Central memory CD8-positive, alpha-beta T cell (primary cell): ENCODE data around the gene EEF1AKMT4.

Experiments used
- ATAC-seq: fragments of 150-1000 bp; cut with Tn5 transposase; replicated peaks from 2 replicates; pipeline ENCODE4 v1.10.0; 2022; ENCODE audit warnings: mild to moderate bottlenecking, moderate FRiP score, moderate number of reproducible peaks; ENCODE audit not compliant: poor library complexity, severe bottlenecking; ENCODE audit errors: extremely low read depth
- DNase-seq, 2 donors: peaks; one replicate each; pipeline ENCODE4 v3.0.0; 2021; ENCODE audit warnings: low spot score in 2 of 2
- H3K27ac Mint-ChIP-seq: one replicate; pipeline ENCODE4 v1.8.0; 2022; ENCODE audit warnings: low read depth, mild to moderate bottlenecking, moderate library complexity, mixed read lengths
- H3K27me3 Mint-ChIP-seq: one replicate; pipeline ENCODE4 v1.8.0; 2022; ENCODE audit warnings: mixed read lengths
- H3K36me3 Mint-ChIP-seq: one replicate; pipeline ENCODE4 v1.8.0; 2022; ENCODE audit warnings: mild to moderate bottlenecking, moderate library complexity, mixed read lengths; ENCODE audit not compliant: insufficient read depth
- H3K4me1 Mint-ChIP-seq: one replicate; pipeline ENCODE4 v1.8.0; 2022; ENCODE audit warnings: mixed read lengths
- H3K4me3 Mint-ChIP-seq: one replicate; pipeline ENCODE4 v1.8.0; 2022; ENCODE audit warnings: mild to moderate bottlenecking, moderate library complexity, mixed read lengths
- H3K9me3 Mint-ChIP-seq: one replicate; pipeline ENCODE4 v1.8.0; 2022; ENCODE audit warnings: mixed read lengths

Gene EEF1AKMT4

DNA sequence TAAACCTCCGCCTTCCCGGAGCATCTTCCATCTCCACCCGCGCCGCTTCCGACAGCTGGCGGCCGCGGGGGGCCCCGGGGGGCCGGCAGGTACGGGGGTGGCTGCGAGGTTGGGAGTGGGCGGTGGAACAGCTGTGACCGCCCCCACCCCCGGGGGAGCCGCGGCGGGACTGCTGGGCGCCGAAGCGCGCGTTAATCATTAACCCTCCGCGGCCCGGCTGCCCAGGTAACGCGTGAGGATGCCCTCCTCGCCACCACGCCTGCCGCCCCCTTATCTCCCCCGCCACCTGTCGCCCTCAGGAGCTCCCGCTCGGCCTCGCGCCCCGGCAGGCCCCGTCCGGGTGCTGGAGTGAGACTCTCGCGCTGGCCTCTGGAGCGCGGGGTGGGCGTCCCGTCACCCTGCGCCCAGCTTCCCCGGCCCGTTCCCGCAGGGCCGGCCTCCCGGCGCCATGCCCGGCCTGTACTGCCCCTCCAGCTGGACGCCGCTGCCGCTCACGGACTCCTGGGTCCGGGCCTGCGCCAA lies 19.3 kb upstream of the EEF1AKMT4 start:
- Mint-ChIP-seq H3K4me3 (peak overlapping the region; percentile 77), H3K4me1 (peaks cover 16% of the 10 kb centered on the region), H3K27me3 (peaks cover 64% of the 10 kb centered on the region), H3K9me3 (no peaks in the 10 kb centered on the region), H3K27ac (no peak overlapping the region), H3K36me3 (no peaks in the 10 kb centered on the region)
- DNase-seq: no peak
- no peak for ATAC-seq

DNA sequence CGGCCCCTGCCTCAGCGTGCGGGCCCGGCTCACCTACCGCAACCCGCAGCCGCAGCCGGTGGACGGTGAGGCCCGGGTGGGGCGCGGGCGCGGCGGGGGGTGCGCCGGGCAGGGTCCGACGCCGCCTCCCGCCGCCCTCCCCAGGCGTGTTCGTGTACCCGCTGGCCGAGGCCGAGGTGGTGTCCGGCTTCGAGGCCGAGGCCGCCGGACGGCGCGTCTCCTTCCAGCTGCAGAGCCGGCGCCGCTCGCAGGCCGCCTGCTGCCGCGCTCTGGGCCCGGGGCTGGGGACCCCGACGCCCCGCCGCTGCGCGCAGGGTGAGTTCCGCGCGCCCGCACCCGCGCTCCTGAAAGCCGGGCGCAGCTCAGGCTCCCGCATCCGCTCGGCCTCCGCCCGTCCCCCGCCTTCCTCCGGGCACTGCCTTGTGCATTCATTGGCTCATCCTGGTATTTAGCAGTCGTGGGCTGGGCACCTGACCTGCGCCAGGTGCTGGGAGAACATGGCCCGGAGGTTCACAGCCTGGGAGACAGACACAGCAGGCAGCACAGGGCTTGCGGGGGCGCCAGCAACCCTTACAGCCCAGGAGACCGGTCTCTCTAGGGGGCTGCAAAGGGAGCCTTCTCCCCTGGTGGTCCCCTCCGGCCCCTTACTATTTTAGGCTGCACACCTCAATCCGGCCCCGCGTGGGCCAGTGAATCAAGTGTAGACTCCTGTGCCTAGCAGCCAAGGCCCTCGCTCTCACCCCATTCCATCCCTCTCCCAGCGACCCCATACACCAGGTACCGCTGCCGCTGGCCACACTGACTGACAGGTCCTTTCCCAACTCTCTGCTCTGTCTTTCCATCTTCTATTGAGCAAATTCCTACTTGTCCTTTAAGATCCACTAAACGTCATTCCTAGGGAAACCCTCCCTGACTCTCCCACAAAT lies 18.6 kb upstream of the EEF1AKMT4 start:
- H3K9me3 Mint-ChIP-seq: no peaks in the 10 kb centered on the region
- H3K4me1 Mint-ChIP-seq: peaks cover 16% of the 10 kb centered on the region
- peak overlapping the region; percentile 77 for H3K4me3 Mint-ChIP-seq
- no peak overlapping the region for H3K27ac Mint-ChIP-seq
- no peaks in the 10 kb centered on the region for H3K36me3 Mint-ChIP-seq
- peaks cover 57% of the 10 kb centered on the region for H3K27me3 Mint-ChIP-seq
- DNase-seq: no peak
- no peak for ATAC-seq

DNA sequence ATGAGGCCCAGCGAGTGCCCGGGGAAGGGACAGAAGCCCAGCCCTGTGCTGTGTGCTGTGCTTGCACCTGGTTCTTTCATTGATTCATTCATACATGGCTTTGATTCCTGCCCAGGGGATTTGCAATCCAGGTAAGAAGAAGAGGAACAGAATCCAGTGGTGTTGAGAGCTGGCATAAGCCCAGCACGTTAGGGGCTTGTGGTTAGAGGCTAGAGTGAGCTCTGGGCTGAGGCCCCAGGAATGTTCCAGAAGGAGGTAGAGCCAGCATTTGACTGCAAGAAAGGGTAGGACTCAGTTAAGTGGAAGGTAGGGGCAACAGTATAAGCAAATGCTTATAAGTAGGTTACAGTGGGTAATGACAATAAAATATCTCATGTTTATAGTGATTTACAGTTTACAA lies 17.8 kb upstream of the EEF1AKMT4 start:
- Mint-ChIP-seq H3K4me1 (peaks cover 16% of the 10 kb centered on the region), H3K36me3 (no peaks in the 10 kb centered on the region), H3K4me3 (peak overlapping the region; percentile 69), H3K9me3 (no peaks in the 10 kb centered on the region), H3K27ac (no peak overlapping the region), H3K27me3 (peaks cover 48% of the 10 kb centered on the region)
- no peak for ATAC-seq
- no peak for DNase-seq

DNA sequence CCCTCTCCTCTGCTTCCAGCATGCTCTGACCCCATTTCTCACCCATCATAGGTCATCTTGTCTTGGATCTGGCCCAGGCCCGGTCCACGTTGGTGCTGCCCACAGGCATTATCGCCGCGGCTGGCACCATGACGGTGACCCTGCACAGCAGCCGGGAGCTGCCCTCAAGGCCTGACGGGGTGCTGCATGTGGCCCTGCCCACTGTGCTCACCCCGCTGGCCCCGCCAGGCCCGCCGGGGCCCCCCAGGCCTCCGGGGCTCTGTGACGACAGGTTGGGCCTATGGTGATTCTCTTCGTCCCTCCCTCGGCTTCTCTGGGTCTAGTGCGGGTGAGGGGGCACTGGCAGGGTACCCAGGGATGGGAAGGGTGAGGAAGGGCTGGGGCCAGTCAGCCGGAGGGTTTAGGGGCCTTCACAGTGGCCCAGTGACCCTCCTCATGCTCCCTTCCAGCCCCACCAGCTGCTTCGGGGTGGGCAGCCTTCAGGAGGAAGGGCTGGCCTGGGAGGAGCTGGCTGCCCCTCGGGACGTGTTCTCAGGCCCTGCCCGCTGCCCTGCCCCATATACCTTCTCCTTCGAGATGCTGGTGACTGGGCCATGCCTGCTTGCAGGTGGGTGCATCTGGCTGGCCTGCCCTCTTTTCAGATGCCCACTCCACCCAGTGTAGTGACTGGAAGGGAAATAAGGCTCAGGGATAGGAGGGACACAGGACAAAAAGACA lies 16.2 kb upstream of the EEF1AKMT4 start:
- DNase-seq (no peak), ATAC-seq (no peak)
- Mint-ChIP-seq H3K4me3 (no peak overlapping the region), H3K9me3 (no peaks in the 10 kb centered on the region), H3K4me1 (peaks cover 16% of the 10 kb centered on the region), H3K36me3 (no peaks in the 10 kb centered on the region), H3K27ac (no peak overlapping the region), H3K27me3 (peaks cover 33% of the 10 kb centered on the region)

DNA sequence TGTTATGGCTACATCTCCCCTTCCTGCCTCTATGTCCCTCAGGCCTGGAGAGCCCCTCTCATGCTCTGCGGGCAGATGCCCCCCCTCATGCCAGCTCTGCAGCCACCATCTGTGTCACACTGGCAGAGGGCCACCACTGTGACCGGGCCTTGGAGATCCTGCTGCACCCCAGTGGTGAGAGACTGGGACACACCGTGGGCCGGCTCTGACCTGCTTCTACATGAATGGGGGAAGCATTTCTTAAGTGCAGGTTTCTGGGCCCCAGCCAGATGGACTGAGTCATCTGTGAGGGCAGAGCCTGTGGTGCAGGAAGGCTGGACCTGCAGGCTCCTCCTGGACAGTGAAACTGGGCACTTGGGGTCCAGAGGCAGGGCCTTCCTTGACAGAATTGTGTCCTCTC lies 15.2 kb upstream of the EEF1AKMT4 start:
- H3K4me1 Mint-ChIP-seq: peaks cover 9% of the 10 kb centered on the region
- H3K9me3 Mint-ChIP-seq: no peaks in the 10 kb centered on the region
- peaks cover 24% of the 10 kb centered on the region for H3K27me3 Mint-ChIP-seq
- H3K36me3 Mint-ChIP-seq: no peaks in the 10 kb centered on the region
- DNase-seq (no peak), ATAC-seq (no peak)
- H3K4me3 Mint-ChIP-seq: no peak overlapping the region
- H3K27ac Mint-ChIP-seq: no peak overlapping the region

DNA sequence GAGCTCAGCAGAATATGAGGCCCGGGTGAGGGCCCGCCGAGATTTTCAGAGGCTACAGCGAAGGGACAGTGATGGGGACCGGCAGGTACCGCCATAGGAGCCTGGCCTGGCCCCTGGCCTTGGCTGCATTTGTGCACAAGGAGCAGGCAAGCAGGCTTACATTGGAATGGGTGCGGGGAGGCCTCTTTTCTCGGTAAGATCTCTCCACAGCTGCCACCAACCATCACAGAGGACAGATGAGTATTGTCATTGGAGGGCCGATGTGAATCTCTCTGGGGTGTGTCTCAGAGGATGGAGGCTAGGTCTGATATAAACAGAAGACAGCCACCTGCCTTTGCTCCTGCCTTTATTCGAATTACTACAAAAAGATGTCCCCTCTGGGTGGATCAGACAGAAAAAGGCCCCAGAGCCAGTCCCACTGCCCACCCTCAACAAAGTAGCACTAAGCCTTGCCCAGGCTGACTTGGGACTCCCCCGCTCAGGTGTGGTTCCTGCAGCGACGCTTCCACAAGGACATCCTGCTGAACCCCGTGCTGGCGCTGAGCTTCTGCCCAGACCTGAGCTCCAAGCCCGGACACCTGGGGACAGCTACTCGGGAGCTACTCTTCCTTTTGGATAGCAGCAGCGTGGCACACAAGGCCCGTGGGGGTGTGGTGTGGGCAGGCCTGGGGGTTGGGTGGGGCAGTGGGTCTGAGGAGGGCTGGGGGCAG lies 14.6 kb upstream of the EEF1AKMT4 start:
- DNase-seq: no peak
- H3K36me3 Mint-ChIP-seq: no peaks in the 10 kb centered on the region
- no peaks in the 10 kb centered on the region for H3K9me3 Mint-ChIP-seq
- peaks cover 9% of the 10 kb centered on the region for H3K4me1 Mint-ChIP-seq
- peaks cover 24% of the 10 kb centered on the region for H3K27me3 Mint-ChIP-seq
- H3K4me3 Mint-ChIP-seq: no peak overlapping the region
- no peak for ATAC-seq
- no peak overlapping the region for H3K27ac Mint-ChIP-seq

DNA sequence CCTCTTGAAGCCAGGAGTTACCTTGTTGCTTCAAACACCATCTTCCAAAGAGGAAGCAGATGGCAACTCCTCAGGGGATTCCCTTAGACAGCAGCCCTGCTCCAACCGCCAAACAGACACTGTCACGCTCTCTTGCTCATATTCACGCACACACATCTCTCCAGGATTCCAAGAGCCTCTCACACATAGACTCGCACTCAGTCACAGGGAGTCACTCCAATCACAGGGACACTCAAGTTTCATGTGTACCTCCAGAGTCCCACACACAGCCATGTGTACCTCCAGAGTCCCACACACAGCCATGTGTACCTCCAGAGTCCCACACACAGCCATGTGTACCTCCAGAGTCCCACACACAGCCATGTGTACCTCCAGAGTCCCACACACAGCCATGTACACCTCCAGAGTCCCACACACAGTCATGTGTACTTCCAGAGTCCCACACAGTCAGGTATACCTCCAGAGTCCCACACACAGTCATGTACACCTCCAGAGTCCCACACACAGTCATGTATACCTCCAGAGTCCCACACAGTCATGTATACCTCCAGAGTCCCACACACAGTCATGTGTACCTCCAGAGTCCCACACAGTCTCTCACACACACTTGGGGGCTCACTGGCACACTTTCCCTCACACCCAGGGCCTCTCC lies 14.0 kb upstream of the EEF1AKMT4 start:
- Mint-ChIP-seq H3K27me3 (peaks cover 24% of the 10 kb centered on the region), H3K27ac (no peak overlapping the region), H3K4me3 (no peak overlapping the region), H3K36me3 (peaks cover 1% of the 10 kb centered on the region), H3K9me3 (no peaks in the 10 kb centered on the region), H3K4me1 (peaks cover 9% of the 10 kb centered on the region)
- no peak for DNase-seq
- no peak for ATAC-seq

DNA sequence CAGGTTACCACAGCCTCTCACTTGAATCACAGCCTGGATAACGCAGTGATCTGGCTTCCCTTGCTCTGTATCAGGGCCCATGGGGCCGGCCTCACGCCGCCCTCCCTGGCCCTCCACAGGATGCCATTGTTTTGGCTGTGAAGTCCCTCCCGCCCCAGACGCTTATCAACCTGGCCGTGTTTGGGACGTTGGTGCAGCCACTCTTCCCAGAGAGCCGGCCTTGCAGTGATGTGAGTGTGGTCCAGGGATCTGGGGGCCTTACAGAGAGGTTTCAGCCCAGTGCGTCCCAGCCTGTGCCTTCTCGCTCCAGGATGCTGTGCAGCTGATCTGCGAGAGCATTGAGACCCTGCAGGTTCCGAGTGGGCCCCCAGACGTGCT lies 13.4 kb upstream of the EEF1AKMT4 start:
- Mint-ChIP-seq H3K4me3 (no peak overlapping the region), H3K36me3 (peaks cover 2% of the 10 kb centered on the region), H3K27ac (no peak overlapping the region), H3K4me1 (peaks cover 6% of the 10 kb centered on the region), H3K9me3 (no peaks in the 10 kb centered on the region), H3K27me3 (peaks cover 20% of the 10 kb centered on the region)
- ATAC-seq (no peak), DNase-seq (no peak)

DNA sequence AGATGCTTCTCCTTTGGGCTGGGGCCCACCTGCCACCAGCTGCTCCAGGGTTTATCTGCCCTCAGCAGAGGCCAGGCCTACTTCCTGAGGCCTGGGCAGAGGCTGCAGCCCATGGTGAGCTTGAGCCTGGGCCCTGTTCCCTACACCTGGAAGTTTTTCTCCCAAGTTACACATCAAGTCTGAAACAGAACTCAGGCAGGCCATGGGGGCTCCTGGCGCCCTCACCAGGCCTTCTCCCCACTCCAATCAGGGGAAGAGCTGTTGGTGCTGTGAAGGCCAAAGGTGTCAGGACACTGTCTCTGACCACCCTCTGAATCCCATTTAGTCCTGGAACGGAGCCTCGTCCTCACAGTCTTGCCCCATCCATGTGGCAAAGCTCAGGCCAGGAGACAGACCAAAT lies 12.8 kb upstream of the EEF1AKMT4 start:
- Mint-ChIP-seq H3K27ac (no peak overlapping the region), H3K9me3 (no peaks in the 10 kb centered on the region), H3K4me1 (no peaks in the 10 kb centered on the region), H3K4me3 (no peak overlapping the region), H3K27me3 (peaks cover 13% of the 10 kb centered on the region), H3K36me3 (peaks cover 2% of the 10 kb centered on the region)
- DNase-seq: no peak
- no peak for ATAC-seq

DNA sequence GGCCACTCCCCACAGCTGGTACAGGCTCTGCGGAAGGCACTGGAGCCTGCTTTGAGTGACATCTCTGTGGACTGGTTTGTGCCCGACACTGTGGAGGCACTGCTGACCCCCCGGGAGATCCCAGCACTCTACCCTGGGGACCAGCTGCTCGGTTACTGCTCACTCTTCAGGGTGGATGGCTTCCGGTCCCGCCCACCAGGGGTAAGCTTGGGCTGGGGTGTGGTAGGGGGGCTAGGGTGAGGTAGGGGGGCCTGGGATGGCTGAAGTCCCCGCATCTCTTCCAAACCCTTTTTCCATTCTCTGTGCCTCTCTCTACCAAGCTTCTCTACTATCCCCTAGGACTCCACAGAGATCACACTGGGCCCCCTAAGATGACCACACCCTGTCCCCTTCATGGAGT lies 12.3 kb upstream of the EEF1AKMT4 start:
- Mint-ChIP-seq H3K4me3 (no peak overlapping the region), H3K4me1 (no peaks in the 10 kb centered on the region), H3K27me3 (peaks cover 8% of the 10 kb centered on the region), H3K27ac (no peak overlapping the region), H3K9me3 (no peaks in the 10 kb centered on the region), H3K36me3 (peaks cover 3% of the 10 kb centered on the region)
- no peak for ATAC-seq
- no peak for DNase-seq

DNA sequence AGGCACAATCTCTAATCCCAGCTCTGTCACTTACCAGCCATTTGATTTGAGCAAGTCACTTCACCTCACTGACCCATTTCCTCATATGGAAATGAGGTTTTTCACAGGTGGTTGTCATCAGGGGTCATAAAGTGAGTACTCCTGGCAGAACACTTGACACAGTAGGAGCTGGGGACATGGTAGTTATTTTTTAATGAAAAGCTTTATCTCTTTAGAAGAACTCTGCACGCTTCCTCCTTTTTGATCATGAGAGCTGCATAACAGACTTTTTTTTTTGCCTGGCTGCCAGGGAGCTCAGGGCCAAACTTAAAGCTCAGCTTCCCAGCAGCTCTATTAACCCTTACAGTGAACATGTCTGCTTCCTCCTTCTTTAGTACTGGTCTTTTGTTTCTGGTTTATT lies 11.7 kb upstream of the EEF1AKMT4 start:
- no peak for ATAC-seq
- no peak overlapping the region for H3K4me3 Mint-ChIP-seq
- peaks cover 4% of the 10 kb centered on the region for H3K36me3 Mint-ChIP-seq
- H3K4me1 Mint-ChIP-seq: no peaks in the 10 kb centered on the region
- no peak overlapping the region for H3K27ac Mint-ChIP-seq
- DNase-seq: no peak
- peaks cover 2% of the 10 kb centered on the region for H3K27me3 Mint-ChIP-seq
- no peaks in the 10 kb centered on the region for H3K9me3 Mint-ChIP-seq

DNA sequence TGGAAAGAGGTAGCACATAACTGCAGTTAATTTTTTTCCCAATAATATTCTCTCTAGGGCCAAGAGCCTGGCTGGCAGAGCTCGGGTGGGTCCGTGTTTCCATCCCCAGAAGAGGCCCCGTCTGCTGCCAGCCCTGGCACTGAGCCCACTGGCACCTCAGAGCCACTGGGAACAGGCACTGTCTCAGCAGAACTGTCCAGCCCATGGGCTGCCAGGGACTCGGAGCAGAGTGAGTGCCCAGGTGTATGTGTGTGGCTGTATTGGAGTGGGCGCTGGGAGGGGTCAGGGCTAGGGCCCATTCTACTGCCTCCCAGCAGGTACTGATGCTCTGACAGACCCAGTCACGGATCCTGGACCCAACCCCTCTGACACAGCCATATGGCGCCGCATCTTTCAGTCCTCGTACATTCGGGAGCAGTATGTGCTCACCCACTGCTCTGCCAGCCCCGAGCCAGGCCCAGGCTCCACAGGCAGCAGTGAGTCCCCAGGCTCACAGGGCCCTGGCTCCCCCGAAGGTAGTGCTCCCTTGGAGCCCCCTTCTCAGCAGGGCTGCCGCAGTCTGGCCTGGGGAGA lies 11.1 kb upstream of the EEF1AKMT4 start:
- Mint-ChIP-seq H3K27me3 (no peaks in the 10 kb centered on the region), H3K9me3 (no peaks in the 10 kb centered on the region), H3K36me3 (peaks cover 4% of the 10 kb centered on the region), H3K4me3 (no peak overlapping the region), H3K27ac (no peak overlapping the region), H3K4me1 (no peaks in the 10 kb centered on the region)
- ATAC-seq: no peak
- no peak for DNase-seq
